Spleen (tissue), 11 donors: ENCODE measurements around the gene KIF21A. TPM values are rescaled to one million over a fixed set of nuclear protein-coding genes. Genes with fewer than 3 reads are reported as not detected.
A peak's percentile ranks its signal among the peaks of the same experiment; 100 is the strongest.
"Not testable (repeated sequence)": the region's sequence is repeated elsewhere in the genome, so short reads cannot be mapped to it uniquely, and the experiment has no call there.

Source experiments
- DNase-seq: peaks from one replicate; pipeline ENCODE4 v3.0.0-alpha.2; 2020
- H3K27ac ChIP-seq, 8 donors: fragments of 200-600 bp; sonication (generic) in 7 of 8; 1 replicate in 4 of 8; 2 replicates in 4 of 8; pipeline versions ENCODE4 v1.5.0 to v1.8.0; 2016 to 2021; ENCODE audit warnings: inconsistent platforms in 4 of 8, mild to moderate bottlenecking in 4 of 8, moderate library complexity in 1 of 8
- H3K27me3 ChIP-seq, 7 donors: fragments of 200-600 bp; sonication (generic) in 6 of 7; replicated peaks in 1 of 7; 1 replicate in 4 of 7; 2 replicates in 3 of 7; pipeline versions ENCODE4 v1.5.0 to v1.8.0; 2016 to 2021; ENCODE audit warnings: inconsistent platforms in 3 of 7, mild to moderate bottlenecking in 1 of 7
- H3K36me3 ChIP-seq, 6 donors: fragments of 200-600 bp; sonication (generic) in 5 of 6; 1 replicate in 4 of 6; 2 replicates in 2 of 6; pipeline versions ENCODE4 v1.5.0 to v1.8.0; 2016 to 2021; ENCODE audit warnings: inconsistent platforms in 2 of 6
- H3K4me1 ChIP-seq, 6 donors: fragments of 200-600 bp; sonication (generic) in 5 of 6; 1 replicate in 3 of 6; 2 replicates in 3 of 6; pipeline versions ENCODE4 v1.5.0 to v1.8.0; 2016 to 2021; ENCODE audit warnings: inconsistent platforms in 3 of 6
- H3K4me3 ChIP-seq, 8 donors: fragments of 200-600 bp; sonication (generic) in 7 of 8; 1 replicate in 4 of 8; 2 replicates in 4 of 8; pipeline versions ENCODE4 v1.5.0 to v1.8.0; 2016 to 2021; ENCODE audit warnings: inconsistent platforms in 4 of 8, mild to moderate bottlenecking in 4 of 8, moderate library complexity in 2 of 8
- H3K9me3 ChIP-seq, 8 donors: fragments of 200-600 bp; sonication (generic) in 7 of 8; 1 replicate in 4 of 8; 2 replicates in 4 of 8; pipeline versions ENCODE4 v1.5.0 to v1.8.0; 2016 to 2021; ENCODE audit warnings: inconsistent platforms in 4 of 8
- POLR2A ChIP-seq, 3 donors: fragments of 450-650 bp; IDR thresholded peaks; one replicate each; pipeline ENCODE4 v1.5.1; 2017; ENCODE audit warnings: antibody characterized with exemption in 3 of 3, mild to moderate bottlenecking in 1 of 3
- POLR2AphosphoS5 ChIP-seq, 3 donors: sonication (generic); formaldehyde crosslinking; IDR thresholded peaks; one replicate each; pipeline ENCODE4 v1.5.1; 2017; ENCODE audit warnings: antibody characterized with exemption in 3 of 3
- WGBS, 5 donors: extraction: QIAGEN DNeasy Blood & Tissue Kit in 3 of 5; methylation state at CpG; one replicate each; pipeline versions ENCODE4 v1.1.5 to v1.1.7; 2013 to 2018; 5-methylcytosine and 5-hydroxymethylcytosine counted together
- intact Hi-C: fragments of 100-400 bp; cut with DNase I; formaldehyde crosslinking; loops from one replicate; pipeline ENCODE4 v1.15.0; 2023; ENCODE audit warnings: low total_unique reads
- polyA plus RNA-seq, 3 donors: library from polyadenylated mRNA; stranded (reverse); fragments of 200-250 nt; gene quantifications; one replicate each; pipeline ENCODE4 v1.2.1, GENCODE V29; 2013
- total RNA-seq, 7 donors: library from RNA; depleted of rRNA in 3 of 7; stranded (reverse); fragments of >200 nt in 3 of 7; fragmentation: NEBNext Ultra II Directional in 4 of 7; extraction: Animal tissue kit (Norgen Biotek cat#: 25700) in 4 of 7; gene quantifications; one replicate each; pipeline versions ENCODE4 v1.1.0 to v1.2.1, GENCODE V29; 2016 to 2021
- TF ChIP-seq, protein P1 (sequence below), 11 experiments: fragments of 200-600 bp in 7 of 11; fragments of 450-650 bp in 4 of 11; sonication (generic) in 4 of 11; IDR thresholded peaks in 8 of 11; conservative IDR thresholded peaks in 3 of 11; 1 replicate in 7 of 11; 2 replicates in 4 of 11; pipeline versions ENCODE4 v1.4.0 to v1.8.0; 2016 to 2021; ENCODE audit warnings: antibody characterized with exemption in 11 of 11, inconsistent platforms in 4 of 11, mild to moderate bottlenecking in 1 of 11
- donor health status: healthy with polysubstance abuse.
- donor health status: DM: no; HTN: no; CAD: no; lungs with moderate emphysema.
- donor health status: DM: no; HTN: no; CAD: no.
- donor health status: Bipolar disorder and iron deficiency.
- donor health status: healthy.
- donor health status: DM: no; HTN: no; CAD: no.
- donor health status: DM: yes; HTN: yes; CAD: no.

Gene KIF21A
- total and polyA plus RNA-seq, 10 donors, result 1.0 to 47.1 (median 11.8) TPM

DNA sequence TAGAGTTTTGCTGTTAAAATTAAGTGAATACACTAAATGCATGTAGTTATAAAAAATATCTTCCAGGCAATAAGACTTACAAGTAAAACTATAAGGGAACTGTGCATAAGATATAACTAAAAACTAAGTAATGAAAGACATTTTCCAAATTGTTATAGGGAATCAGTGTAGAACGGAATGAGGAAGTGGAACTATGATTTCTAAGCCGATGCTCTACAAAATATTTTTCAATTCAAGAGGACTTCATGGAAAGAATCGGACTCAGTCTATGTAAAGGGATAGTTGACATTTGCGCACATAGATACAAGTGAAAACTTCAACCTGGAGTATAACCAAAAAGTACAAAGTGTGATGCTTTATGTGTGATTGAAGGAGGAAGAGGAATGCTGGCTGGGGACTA, 40.1 kb upstream of the KIF21A start:
- no peak overlapping the region for H3K4me3 ChIP-seq
- H3K9me3 ChIP-seq, result no peaks in the 10 kb centered on the region
- intact Hi-C loops, result no loop called here
- H3K4me1 ChIP-seq, result no peaks in the 10 kb centered on the region
- 75 to 89% (median 85%) methylated on average over 4 of the region's 4 CpGs for WGBS, 5 donors
- TF ChIP-seq POLR2AphosphoS5 (IDR thresholded peaks at IDR 0.05) (no peak), POLR2A (IDR thresholded peaks at IDR 0.05) (no peak)
- TF ChIP-seq, protein P1, sequence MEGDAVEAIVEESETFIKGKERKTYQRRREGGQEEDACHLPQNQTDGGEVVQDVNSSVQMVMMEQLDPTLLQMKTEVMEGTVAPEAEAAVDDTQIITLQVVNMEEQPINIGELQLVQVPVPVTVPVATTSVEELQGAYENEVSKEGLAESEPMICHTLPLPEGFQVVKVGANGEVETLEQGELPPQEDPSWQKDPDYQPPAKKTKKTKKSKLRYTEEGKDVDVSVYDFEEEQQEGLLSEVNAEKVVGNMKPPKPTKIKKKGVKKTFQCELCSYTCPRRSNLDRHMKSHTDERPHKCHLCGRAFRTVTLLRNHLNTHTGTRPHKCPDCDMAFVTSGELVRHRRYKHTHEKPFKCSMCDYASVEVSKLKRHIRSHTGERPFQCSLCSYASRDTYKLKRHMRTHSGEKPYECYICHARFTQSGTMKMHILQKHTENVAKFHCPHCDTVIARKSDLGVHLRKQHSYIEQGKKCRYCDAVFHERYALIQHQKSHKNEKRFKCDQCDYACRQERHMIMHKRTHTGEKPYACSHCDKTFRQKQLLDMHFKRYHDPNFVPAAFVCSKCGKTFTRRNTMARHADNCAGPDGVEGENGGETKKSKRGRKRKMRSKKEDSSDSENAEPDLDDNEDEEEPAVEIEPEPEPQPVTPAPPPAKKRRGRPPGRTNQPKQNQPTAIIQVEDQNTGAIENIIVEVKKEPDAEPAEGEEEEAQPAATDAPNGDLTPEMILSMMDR (IDR thresholded peaks at IDR 0.05 in 8 of 11, conservative IDR thresholded peaks at IDR 0.05 in 3 of 11), result no peak
- H3K36me3 ChIP-seq, result no peaks in the 10 kb centered on the region
- H3K27me3 ChIP-seq, result no peaks in the 10 kb centered on the region
- no peak overlapping the region for H3K27ac ChIP-seq
- no peak for DNase-seq

DNA sequence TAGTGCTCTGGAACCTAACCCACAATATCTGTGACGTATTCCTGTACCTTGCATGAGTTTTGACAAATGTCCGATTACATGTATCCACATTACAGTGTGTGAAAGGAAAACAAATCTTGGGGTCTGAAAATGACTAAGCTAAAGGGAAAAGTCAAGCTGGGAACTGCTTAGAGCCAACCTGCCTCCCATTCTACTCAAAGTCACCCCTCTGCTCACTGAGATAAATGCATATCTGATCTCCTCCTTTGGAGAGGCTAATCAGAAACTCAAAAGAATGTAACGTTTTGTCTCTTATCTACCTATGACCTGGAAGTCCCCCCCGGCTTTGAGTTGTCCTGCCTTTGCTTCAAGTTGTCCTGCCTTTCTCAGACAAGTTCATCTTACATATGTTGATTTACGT, 34.0 kb upstream of the KIF21A start:
- Histone ChIP-seq H3K27me3 (no peaks in the 10 kb centered on the region), H3K4me1 (no peaks in the 10 kb centered on the region), H3K27ac (no peak overlapping the region), H3K36me3 (no peaks in the 10 kb centered on the region), H3K9me3 (peaks cover 0 to 5% (median 0%) of the 10 kb centered on the region in 8 donors), H3K4me3 (no peak overlapping the region)
- no peak for TF ChIP-seq POLR2AphosphoS5 (IDR thresholded peaks at IDR 0.05)
- no peak for TF ChIP-seq POLR2A (IDR thresholded peaks at IDR 0.05)
- TF ChIP-seq, protein P1 (IDR thresholded peaks at IDR 0.05 in 8 of 11, conservative IDR thresholded peaks at IDR 0.05 in 3 of 11), result no peak
- 78 to 88% (median 82%) methylated on average over 5 of the region's 5 CpGs for WGBS, 5 donors
- intact Hi-C loops, result no loop called here
- no peak for DNase-seq

DNA sequence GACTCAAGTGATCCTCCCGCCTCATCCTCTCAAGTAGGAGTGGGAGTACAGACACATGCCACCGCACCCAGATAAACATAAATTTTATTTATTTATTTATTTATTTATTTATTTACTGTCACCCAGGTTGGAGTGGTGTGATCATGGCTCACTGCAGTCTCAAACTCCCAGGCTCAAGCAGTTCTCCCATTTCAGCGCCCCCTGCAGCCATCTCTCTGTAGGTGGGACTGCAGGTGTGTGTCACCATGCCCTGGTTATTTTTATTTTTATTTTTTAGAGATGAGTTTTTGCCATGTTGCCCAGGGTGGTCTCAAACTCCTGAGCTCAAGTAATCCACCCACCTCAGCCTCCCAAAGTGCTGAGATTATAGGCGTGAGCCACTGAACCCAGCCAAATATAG, 33.2 kb upstream of the KIF21A start:
- peaks cover 0 to 5% (median 0%) of the 10 kb centered on the region in 8 donors for H3K9me3 ChIP-seq
- no peaks in the 10 kb centered on the region for H3K27me3 ChIP-seq
- DNase-seq, result no peak
- H3K36me3 ChIP-seq, result no peaks in the 10 kb centered on the region
- intact Hi-C loops, result no loop called here
- no peak overlapping the region for H3K27ac ChIP-seq
- 85 to 94% (median 87%) methylated on average over 4 of the region's 4 CpGs for WGBS, 5 donors
- no peaks in the 10 kb centered on the region for H3K4me1 ChIP-seq
- no peak overlapping the region for H3K4me3 ChIP-seq
- TF ChIP-seq, protein P1 (IDR thresholded peaks at IDR 0.05 in 8 of 11, conservative IDR thresholded peaks at IDR 0.05 in 3 of 11), result no peak
- no peak for TF ChIP-seq POLR2AphosphoS5 (IDR thresholded peaks at IDR 0.05)

DNA sequence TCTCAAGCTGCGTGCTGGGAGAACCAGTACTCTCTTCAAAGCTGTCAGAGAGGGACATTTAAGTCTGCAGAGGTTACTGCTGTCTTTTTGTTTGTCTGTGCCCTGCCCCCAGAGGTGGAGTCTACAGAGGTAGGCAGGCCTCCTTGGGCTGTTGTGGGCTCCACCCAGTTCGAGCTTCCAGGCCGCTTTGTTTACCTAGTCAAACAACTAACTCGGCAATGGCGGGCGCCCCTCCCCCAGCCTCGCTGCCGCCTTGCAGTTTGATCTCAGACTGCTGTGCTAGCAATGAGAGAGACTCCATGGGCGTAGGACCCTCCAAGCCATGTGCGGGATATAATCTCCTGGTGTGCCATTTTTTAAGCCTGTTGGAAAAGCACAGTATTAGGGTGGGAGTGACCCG, 32.2 kb upstream of the KIF21A start:
- intact Hi-C loops, DNase-seq, H3K27ac ChIP-seq, H3K4me3 ChIP-seq, H3K9me3 ChIP-seq, H3K27me3 ChIP-seq, H3K36me3 ChIP-seq, H3K4me1 ChIP-seq: not testable (repeated sequence)
- 88 to 97% (median 94%) methylated on average over 5 to 11 of the region's 11 CpGs for WGBS, 5 donors

DNA sequence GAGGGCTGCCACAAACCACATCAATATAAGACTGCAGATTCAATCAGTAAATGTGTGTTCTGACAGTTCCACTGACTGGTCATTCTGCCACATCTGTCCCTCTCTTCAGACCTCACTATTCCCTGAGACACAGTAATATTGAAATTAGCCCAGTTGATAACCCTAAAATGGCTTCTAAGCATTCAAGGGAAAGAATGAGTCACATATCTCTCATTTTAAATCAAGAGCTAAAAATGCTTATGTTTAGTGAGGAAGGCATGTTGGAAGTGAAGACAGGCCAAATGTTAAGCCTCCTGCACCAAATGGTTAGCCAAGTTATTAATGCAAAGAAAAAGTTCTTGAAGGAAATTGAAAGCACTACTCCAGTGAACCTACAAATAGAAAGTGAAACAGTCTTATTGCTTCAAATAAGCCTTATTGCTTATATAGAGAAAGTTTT, 24.5 kb upstream of the KIF21A start:
- no peak for DNase-seq
- Histone ChIP-seq H3K27me3 (no peaks in the 10 kb centered on the region), H3K27ac (peak overlapping the region in 5 of 8 donors; percentile 0 to 13 (median 3)), H3K36me3 (no peaks in the 10 kb centered on the region), H3K4me3 (no peak overlapping the region), H3K4me1 (peaks cover 0 to 9% (median 5%) of the 10 kb centered on the region in 6 donors), H3K9me3 (peaks cover 0 to 5% (median 0%) of the 10 kb centered on the region in 8 donors)
- intact Hi-C loops, result no loop called here
- TF ChIP-seq, protein P1 (IDR thresholded peaks at IDR 0.05 in 8 of 11, conservative IDR thresholded peaks at IDR 0.05 in 3 of 11), result no peak
- no peak for TF ChIP-seq POLR2A (IDR thresholded peaks at IDR 0.05)
- no peak for TF ChIP-seq POLR2AphosphoS5 (IDR thresholded peaks at IDR 0.05)
